Measurements from ENCODE around the gene CD14. TPM values are rescaled to one million over a fixed set of nuclear protein-coding genes. Genes with fewer than 3 reads are reported as not detected.
"Not testable (repeated sequence)": the region's sequence is repeated elsewhere in the genome, so short reads cannot be mapped to it uniquely, and the experiment has no call there.

The CD14 gene
- total RNA-seq, 1 experiment from 2014 or later: 0.42 TPM

DNA sequence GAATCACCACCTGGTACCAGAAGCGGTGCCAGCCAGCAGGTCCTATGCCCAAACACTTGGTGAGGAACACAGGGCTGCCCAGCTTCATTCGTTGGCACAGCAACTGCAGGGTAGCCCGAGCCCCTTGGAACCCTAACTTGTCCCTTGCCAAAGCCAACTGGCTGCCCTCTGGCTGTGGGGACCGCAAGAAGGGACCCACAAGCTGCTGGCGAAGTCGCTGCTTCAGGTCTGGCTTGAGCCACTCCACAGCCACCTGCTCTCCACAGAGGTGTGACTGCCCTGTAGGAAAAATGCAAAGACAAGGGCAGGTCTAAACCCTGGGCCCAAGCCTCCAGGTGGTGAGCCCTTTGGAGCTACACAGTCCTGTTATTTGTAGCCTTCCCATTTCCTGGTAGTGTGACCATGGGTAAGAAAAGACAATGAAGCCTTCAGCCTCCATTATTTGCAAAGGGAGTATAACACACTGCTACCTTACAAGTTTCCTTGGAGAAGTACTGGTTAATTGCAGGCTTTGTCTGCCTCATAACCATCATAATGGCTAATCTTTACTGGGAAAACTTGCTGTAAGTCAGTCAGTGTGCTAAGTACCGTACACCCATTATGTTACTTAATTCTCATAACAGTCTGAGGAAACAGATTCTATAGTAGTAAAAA lies 38.6 kb upstream of the CD14 start (continued):
- no peak for TF ChIP-seq YY1 (IDR thresholded peaks at IDR 0.05; ENCODE audit: extremely low read depth, insufficient replicate concordance, low read depth, low read length)

GRCh38 chr5:140671035-140671434 lies 38.1 kb upstream of the CD14 start:
- H3K4me1 ChIP-seq (ENCODE audit: control insufficient read depth in 1 of 2, insufficient read depth in 2 of 2, low read length in 2 of 2); ATAC-seq; H3K9me2 ChIP-seq (ENCODE audit: insufficient read depth); RAD21 ChIA-PET (ENCODE audit: low non-redundant PET in 1 of 2, low total read pairs in 2 of 2, uncharacterized antibody in 2 of 2, unreplicated experiment in 2 of 2); H2AFZ ChIP-seq (ENCODE audit: low read depth, low read length, poor library complexity, severe bottlenecking); H4K20me1 ChIP-seq (ENCODE audit: insufficient read depth); H3K4me3 ChIP-seq (replicated peaks in 1 of 2; ENCODE audit: low read depth in 1 of 2, low read length in 2 of 2); intact Hi-C loops (cut with micrococcal nuclease); CTCF ChIA-PET; BruUV-seq (replicated peaks); H3K27ac ChIP-seq (ENCODE audit: low read depth, low read length); H3K9ac ChIP-seq (ENCODE audit: low read length); H3K4me2 ChIP-seq (ENCODE audit: low read length); H3K9me3 ChIP-seq (ENCODE audit: control insufficient read depth in 1 of 2, insufficient read depth in 1 of 2, low read depth in 1 of 2, low read length in 2 of 2); H3K27me3 ChIP-seq (ENCODE audit: insufficient read depth, low read length); DNase-seq (ENCODE audit: low read depth, low spot score): not testable (repeated sequence)
- peaks cover 34% of the 10 kb centered on the region for H3K79me2 ChIP-seq (ENCODE audit: insufficient read depth, low read length)
- POLR2A ChIA-PET: interaction anchor here (1.2 kb wide), 1 partner anchor 19 kb away, joined by 3 read pairs; no protein-coding TSS in a partner anchor
- peaks cover 25 to 43% of the 10 kb centered on the region in 2 experiments for H3K36me3 ChIP-seq (ENCODE audit: control insufficient read depth in 1 of 2, insufficient read depth in 2 of 2, low read length in 2 of 2)

GRCh38 chr5:140664359-140665119 lies 31.6 kb upstream of the CD14 start, which contains the start of gene WDR55:
WDR55 (plus strand) TSS chr5:140664904; CDS start chr5:140664913, 9 bp downstream.
- ChIA-PET RAD21 (ENCODE audit: low non-redundant PET in 1 of 2, low total read pairs in 2 of 2, uncharacterized antibody in 2 of 2, unreplicated experiment in 2 of 2) (no interaction called here), CTCF (no interaction called here), POLR2A (interaction anchor here (0.6 to 3.5 kb wide), 2 partner anchors 17 to 1354 kb away, joined by 3 to 17 read pairs; partner anchors contain the start of genes IK and NDUFA2)
- Histone ChIP-seq H3K9ac (ENCODE audit: low read length) (peak within 1 kb of the TSS; percentile 83), H3K27ac (ENCODE audit: low read depth, low read length) (peak within 1 kb of the TSS; percentile 74), H3K9me3 (ENCODE audit: control insufficient read depth in 1 of 2, insufficient read depth in 1 of 2, low read depth in 1 of 2, low read length in 2 of 2) (no peaks in the 10 kb centered on the region), H3K27me3 (ENCODE audit: insufficient read depth, low read length) (no peaks in the 10 kb centered on the region), H3K36me3 (ENCODE audit: control insufficient read depth in 1 of 2, insufficient read depth in 2 of 2, low read length in 2 of 2) (peaks cover 36 to 53% of the 10 kb centered on the region in 2 experiments), H3K4me3 (replicated peaks in 1 of 2; ENCODE audit: low read depth in 1 of 2, low read length in 2 of 2) (peak within 1 kb of the TSS; percentile 94 to 96), H3K4me1 (ENCODE audit: control insufficient read depth in 1 of 2, insufficient read depth in 2 of 2, low read length in 2 of 2) (peaks cover 2 to 16% of the 10 kb centered on the region in 2 experiments; a peak in 2 of 4 replicates), H3K9me2 (ENCODE audit: insufficient read depth) (no peaks in the 10 kb centered on the region), H3K4me2 (ENCODE audit: low read length) (peak within 1 kb of the TSS; percentile 86), H4K20me1 (ENCODE audit: insufficient read depth) (no peaks in the 10 kb centered on the region), H2AFZ (ENCODE audit: low read depth, low read length, poor library complexity, severe bottlenecking) (no peak within 1 kb of the TSS), H3K79me2 (ENCODE audit: insufficient read depth, low read length) (peaks cover 48% of the 10 kb centered on the region)
- intact Hi-C loops (cut with micrococcal nuclease): loop anchor here (1.0 to 2.0 kb wide), 3 partner anchors 17 to 54 kb away; partner anchors contain the start of genes HARS1, HARS2, IK and NDUFA2
- TSS peak; percentile 94 for BruUV-seq (replicated peaks)
- DNase-seq (ENCODE audit: low read depth, low spot score) (peak; percentile 83), ATAC-seq (peak; percentile 95)
- TF ChIP-seq, protein P1, sequence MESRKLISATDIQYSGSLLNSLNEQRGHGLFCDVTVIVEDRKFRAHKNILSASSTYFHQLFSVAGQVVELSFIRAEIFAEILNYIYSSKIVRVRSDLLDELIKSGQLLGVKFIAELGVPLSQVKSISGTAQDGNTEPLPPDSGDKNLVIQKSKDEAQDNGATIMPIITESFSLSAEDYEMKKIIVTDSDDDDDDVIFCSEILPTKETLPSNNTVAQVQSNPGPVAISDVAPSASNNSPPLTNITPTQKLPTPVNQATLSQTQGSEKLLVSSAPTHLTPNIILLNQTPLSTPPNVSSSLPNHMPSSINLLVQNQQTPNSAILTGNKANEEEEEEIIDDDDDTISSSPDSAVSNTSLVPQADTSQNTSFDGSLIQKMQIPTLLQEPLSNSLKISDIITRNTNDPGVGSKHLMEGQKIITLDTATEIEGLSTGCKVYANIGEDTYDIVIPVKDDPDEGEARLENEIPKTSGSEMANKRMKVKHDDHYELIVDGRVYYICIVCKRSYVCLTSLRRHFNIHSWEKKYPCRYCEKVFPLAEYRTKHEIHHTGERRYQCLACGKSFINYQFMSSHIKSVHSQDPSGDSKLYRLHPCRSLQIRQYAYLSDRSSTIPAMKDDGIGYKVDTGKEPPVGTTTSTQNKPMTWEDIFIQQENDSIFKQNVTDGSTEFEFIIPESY (IDR thresholded peaks at IDR 0.05; ENCODE audit: extremely low read depth, insufficient replicate concordance, low read length): no peak
- TF ChIP-seq ATF3 (IDR thresholded peaks at IDR 0.05): no peak
- TF ChIP-seq ELF1 (IDR thresholded peaks at IDR 0.05; ENCODE audit: borderline replicate concordance, low read depth): peak; percentile 86
- TF ChIP-seq, protein P2, sequence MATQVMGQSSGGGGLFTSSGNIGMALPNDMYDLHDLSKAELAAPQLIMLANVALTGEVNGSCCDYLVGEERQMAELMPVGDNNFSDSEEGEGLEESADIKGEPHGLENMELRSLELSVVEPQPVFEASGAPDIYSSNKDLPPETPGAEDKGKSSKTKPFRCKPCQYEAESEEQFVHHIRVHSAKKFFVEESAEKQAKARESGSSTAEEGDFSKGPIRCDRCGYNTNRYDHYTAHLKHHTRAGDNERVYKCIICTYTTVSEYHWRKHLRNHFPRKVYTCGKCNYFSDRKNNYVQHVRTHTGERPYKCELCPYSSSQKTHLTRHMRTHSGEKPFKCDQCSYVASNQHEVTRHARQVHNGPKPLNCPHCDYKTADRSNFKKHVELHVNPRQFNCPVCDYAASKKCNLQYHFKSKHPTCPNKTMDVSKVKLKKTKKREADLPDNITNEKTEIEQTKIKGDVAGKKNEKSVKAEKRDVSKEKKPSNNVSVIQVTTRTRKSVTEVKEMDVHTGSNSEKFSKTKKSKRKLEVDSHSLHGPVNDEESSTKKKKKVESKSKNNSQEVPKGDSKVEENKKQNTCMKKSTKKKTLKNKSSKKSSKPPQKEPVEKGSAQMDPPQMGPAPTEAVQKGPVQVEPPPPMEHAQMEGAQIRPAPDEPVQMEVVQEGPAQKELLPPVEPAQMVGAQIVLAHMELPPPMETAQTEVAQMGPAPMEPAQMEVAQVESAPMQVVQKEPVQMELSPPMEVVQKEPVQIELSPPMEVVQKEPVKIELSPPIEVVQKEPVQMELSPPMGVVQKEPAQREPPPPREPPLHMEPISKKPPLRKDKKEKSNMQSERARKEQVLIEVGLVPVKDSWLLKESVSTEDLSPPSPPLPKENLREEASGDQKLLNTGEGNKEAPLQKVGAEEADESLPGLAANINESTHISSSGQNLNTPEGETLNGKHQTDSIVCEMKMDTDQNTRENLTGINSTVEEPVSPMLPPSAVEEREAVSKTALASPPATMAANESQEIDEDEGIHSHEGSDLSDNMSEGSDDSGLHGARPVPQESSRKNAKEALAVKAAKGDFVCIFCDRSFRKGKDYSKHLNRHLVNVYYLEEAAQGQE (IDR thresholded peaks at IDR 0.05; ENCODE audit: low read depth): no peak
- peak; percentile 96 for TF ChIP-seq POLR2AphosphoS5 (IDR thresholded peaks at IDR 0.05; ENCODE audit: low read depth, low read length)
- TF ChIP-seq SIN3A (IDR thresholded peaks at IDR 0.05; ENCODE audit: low read depth): peak; percentile 80
- TF ChIP-seq TCF7L2 (IDR thresholded peaks at IDR 0.05; ENCODE audit: borderline replicate concordance, extremely low read depth, insufficient read depth, insufficient read length): peak; percentile 6
